Femur (tissue), 1 donor: ENCODE results near the gene AGAP1.
A peak's percentile ranks its signal among the peaks of the same experiment; 100 is the strongest.

Experiments used
- DNase-seq: peaks from one replicate; pipeline ENCODE4 v3.0.0-alpha.2; 2017

Gene AGAP1

GRCh38 chr2:235903782-235904584 lies 410.1 kb downstream of the AGAP1 start:
- DNase-seq: no peak

DNA sequence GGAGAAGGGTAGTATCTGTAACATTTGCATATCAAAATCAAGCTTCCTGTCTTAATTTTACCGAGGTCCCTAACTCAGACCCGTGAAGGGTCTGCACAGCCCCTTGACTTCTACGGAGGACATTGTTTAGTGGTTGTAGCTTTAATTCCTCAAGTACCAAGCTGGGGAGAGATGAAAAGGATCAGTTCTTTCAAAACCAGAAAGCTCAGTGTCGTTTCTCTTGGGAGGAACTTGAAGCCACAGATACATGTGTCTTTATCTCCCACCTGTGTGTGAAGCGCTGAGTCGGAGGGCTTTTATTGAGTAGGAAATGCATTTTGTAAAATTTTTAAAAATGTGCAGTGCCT lies 410.7 kb downstream of the AGAP1 start:
- no peak for DNase-seq

DNA sequence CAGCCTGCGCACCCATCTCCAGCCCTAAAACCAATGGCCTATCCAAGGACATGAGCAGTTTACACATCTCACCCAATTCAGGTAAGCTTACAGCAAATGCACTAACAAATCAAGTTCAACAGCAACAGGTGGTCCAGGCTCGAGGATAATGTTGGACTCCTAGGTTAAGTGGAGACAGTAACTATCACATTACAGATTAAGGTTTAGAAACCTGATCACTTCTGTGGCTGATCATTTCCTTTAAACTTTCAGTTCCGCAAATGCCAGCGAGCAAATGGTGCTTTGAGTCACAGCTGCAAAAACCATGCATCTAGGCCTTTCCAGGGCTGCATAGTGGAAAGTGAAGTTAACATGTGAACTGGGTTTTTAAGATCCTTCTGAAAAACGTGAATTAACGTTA lies 415.0 kb downstream of the AGAP1 start:
- no peak for DNase-seq

DNA sequence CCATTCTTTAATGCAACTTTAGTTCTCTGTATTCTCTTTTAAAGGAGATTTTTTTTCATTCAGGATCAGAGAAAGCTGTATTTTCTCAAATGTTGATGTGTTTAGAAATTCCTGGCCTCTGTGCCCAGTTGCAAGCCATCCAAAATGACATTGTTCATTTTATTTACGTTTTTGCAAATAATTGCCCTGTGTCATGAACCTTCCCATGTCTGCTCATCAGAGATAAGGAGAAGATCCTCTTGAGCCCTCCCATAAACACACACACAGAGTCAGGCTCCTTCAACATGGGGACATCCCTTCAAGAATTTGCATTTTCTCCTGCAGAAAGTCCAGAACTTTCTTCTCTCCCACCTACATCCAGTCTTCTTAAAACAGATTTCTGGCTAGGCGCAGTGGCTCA lies 415.5 kb downstream of the AGAP1 start:
- no peak for DNase-seq

GRCh38 chr2:235910067-235910466 lies 416.2 kb downstream of the AGAP1 start:
- DNase-seq: no peak

GRCh38 chr2:235911125-235911524 lies 417.3 kb downstream of the AGAP1 start:
- DNase-seq: no peak

DNA sequence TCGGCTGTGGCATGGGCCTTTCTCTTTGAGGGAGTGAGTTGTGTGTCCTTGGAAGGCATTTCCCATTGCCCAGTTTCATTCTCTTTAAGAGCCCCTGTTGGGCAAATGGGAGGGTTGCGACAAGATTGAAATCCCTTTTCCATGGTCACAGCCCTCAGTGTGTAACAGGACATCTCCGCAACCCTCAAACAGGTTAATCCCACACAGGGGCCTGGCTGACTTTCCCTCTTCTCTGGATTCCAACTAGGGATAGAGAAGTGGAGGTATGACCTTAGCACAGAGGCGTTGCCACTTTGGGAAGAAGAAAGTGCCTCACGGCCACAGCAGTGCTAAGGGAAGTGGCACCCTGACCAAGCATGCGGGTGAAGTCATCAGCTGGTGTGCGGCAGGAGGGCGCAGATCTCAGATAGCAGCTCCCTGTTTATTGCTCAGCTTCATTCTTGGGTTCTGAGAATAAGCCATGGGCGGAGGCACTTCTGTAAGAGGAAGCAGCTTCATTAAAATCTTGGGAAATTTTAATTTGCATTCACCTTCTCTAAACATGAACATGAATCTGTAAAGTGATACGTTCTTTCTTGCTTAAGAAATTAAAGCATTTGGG lies 417.9 kb downstream of the AGAP1 start:
- no peak for DNase-seq

GRCh38 chr2:235914756-235915155 lies 420.9 kb downstream of the AGAP1 start:
- DNase-seq: no peak

GRCh38 chr2:235917506-235917905 lies 423.7 kb downstream of the AGAP1 start:
- no peak for DNase-seq

GRCh38 chr2:235918876-235919275 lies 425.0 kb downstream of the AGAP1 start:
- no peak for DNase-seq

- DNase-seq: no peak
These were observed 426.5 kb downstream of the AGAP1 start for GRCh38 chr2:235920216-235920865.

- DNase-seq: no peak
These were observed 427.8 kb downstream of the AGAP1 start for GRCh38 chr2:235921508-235922191.

GRCh38 chr2:235922839-235923238 lies 429.0 kb downstream of the AGAP1 start:
- DNase-seq: no peak

GRCh38 chr2:235923859-235924674 lies 430.2 kb downstream of the AGAP1 start:
- no peak for DNase-seq

DNA sequence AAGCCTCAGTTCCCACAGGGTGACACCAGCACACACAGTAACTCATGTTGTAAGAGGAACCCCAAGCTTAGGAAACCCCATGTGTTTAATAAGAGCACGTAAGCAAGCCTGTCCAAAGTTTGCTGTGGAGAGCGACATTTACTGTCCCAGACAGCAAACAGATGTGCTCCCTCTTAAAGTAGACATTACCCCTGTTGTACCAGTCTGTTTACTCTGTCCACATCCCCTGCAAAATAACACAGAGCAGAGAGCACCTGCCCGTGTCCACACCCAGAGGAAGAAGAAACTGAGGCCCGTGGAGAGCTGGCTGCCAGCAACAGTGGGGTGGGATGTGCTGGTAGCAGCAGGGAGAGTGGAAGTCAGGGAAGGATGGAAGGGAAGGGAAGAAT lies 430.8 kb downstream of the AGAP1 start:
- DNase-seq: no peak

DNA sequence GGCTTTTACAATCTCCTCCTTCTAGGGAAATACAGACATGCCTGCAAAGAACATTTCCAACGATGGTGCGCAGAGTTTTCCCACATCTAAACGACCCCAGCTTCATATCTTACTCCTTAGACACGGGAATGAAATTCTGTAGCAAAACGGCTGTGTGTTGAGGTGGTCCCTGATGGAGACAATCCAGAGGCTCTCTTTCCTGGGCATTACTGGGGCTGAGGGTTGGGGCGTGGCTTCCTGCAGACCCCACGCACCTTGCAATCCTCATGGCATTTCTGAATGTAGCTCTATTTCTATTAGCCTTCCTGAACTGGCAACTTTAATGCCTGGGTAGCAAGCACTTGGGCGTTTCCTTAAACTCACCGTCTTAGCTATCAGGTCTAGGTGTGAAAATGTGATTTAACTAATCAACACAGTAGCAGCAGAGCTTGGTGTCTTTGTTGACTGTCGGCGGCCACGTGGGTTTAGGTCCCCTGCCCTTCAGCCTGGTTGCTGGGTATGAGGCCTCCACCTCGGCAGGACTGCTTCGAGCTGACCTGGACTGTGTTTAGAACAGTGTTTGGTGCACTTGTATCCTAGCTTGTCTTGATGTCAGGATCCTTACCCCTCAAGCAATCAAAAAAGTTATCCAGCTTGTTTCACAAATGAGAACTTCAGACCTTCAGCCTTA lies 431.5 kb downstream of the AGAP1 start:
- DNase-seq: no peak

DNA sequence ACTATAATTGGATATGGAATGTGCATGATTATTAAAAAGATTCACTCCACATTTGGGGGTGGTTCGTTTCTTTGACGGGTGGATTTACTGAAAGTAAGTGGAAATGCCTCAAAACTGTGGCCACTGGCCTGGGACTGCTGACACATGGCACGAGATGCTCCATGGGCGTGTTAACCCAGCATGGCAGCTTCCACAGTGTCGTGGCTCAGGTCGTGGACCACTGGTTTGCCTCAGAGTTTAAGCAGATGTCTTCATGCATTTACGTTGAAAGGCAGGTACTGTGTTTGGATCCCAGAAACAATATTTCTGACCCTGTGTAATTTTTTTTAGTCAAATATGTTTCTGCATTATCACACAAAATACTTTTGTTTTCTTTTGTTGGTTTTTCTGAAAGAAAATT lies 432.4 kb downstream of the AGAP1 start:
- no peak for DNase-seq

DNA sequence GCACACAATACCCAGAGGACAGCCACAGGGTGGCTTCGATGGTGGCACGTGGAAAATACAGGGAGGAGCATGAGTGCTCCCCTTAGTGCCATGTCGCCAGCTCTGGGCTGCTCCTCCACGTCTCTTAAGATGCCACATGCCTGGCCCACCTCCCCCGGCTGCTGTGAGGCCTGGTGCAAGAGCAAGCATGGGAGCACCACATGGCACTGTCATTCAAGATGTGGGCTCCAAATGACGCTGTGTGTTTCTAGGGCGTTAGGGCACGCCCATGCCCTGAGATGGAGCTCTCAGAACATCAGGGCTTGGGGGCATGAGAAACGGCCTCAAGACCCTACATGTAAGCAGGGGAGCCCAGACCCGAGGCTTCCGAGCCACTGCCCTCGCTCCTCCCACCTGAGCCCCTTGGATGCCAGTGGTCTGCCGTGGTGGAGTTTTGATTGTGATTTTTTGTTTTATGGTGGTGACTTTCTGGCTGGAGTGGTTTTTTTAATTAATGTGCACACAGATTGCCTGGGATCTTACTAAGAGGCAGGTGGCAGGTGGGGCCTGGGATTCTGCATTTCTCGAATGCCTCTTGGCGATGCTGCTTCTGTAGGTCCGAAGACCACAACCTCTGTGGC lies 435.0 kb downstream of the AGAP1 start:
- peak; percentile 33 for DNase-seq

DNA sequence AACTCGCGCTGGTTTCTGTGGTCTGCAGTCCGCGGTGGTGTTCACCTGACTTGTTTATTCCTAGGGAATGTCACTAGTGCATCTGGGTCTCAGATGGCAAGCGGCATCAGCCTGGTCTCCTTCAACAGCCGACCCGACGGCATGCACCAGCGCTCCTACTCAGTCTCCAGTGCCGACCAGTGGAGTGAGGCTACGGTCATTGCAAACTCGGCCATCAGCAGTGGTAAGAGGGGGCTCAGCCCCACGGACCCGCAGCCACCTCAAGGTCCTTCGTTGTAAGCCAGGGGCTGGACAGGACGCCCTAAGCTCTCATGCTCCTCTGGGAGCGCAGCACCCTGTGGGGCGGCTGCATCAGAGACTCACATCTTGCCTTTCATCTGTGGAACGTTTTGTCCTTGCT lies 436.9 kb downstream of the AGAP1 start:
- no peak for DNase-seq

GRCh38 chr2:235931676-235932075 lies 437.8 kb downstream of the AGAP1 start:
- DNase-seq: no peak

- DNase-seq: no peak
These were observed 440.4 kb downstream of the AGAP1 start for GRCh38 chr2:235934059-235934773.
